Fibroblast of peridontal ligament (primary cell): ENCODE data around the gene ZNF280C.

Experiments used
- DNase-seq: peaks from one replicate; pipeline ENCODE4 v3.0.0-alpha.2; 2010; ENCODE audit errors: extremely low read depth

ZNF280C gene

GRCh38 chrX:130176942-130177341, 91.8 kb downstream of the ZNF280C start:
- DNase-seq = no peak

- DNase-seq = no peak
These were observed 92.3 kb downstream of the ZNF280C start for GRCh38 chrX:130176354-130176776.

- no peak for DNase-seq
These were observed 93.8 kb downstream of the ZNF280C start for GRCh38 chrX:130174937-130175336.

GRCh38 chrX:130174045-130174704, 94.5 kb downstream of the ZNF280C start:
- peak; percentile 71 for DNase-seq

GRCh38 chrX:130173190-130173895, 95.4 kb downstream of the ZNF280C start:
- DNase-seq = peak; percentile 89

GRCh38 chrX:130172127-130172845, 96.4 kb downstream of the ZNF280C start:
- DNase-seq = no peak

- DNase-seq = peak; percentile 13
These were observed 97.1 kb downstream of the ZNF280C start, which contains the start of gene RAB33A for GRCh38 chrX:130171446-130172126. TSS of gene RAB33A (plus strand) at chrX:130171962. CDS start at chrX:130172063, 101 bp downstream.

- no peak for DNase-seq
These were observed 97.8 kb downstream of the ZNF280C start for GRCh38 chrX:130170752-130171445.

GRCh38 chrX:130167040-130167439, 101.7 kb downstream of the ZNF280C start:
- DNase-seq = no peak

GRCh38 chrX:130166503-130166777, 102.3 kb downstream of the ZNF280C start:
- no peak for DNase-seq

GRCh38 chrX:130165703-130166502, 102.8 kb downstream of the ZNF280C start, which contains the start of gene AIFM1:
TSS of gene AIFM1 (minus strand) at chrX:130165841. CDS start at chrX:130165656, 185 bp downstream.
- peak; percentile 93 for DNase-seq

GRCh38 chrX:130165181-130165702, 103.5 kb downstream of the ZNF280C start:
- peak; percentile 51 for DNase-seq

GRCh38 chrX:130163398-130163797, 105.3 kb downstream of the ZNF280C start:
- DNase-seq = no peak

- DNase-seq = no peak
These were observed 106.5 kb downstream of the ZNF280C start for GRCh38 chrX:130162094-130162735.

- DNase-seq = no peak
These were observed 108.9 kb downstream of the ZNF280C start for GRCh38 chrX:130159776-130160175.

- peak; percentile 47 for DNase-seq
These were observed 110.4 kb downstream of the ZNF280C start for GRCh38 chrX:130158311-130158710.

GRCh38 chrX:130155564-130155963, 113.1 kb downstream of the ZNF280C start:
- no peak for DNase-seq
